ENCODE results near the gene IL32. TPM values are rescaled to one million over a fixed set of nuclear protein-coding genes. Genes with fewer than 3 reads are reported as not detected.
A peak's percentile ranks its signal among the peaks of the same experiment; 100 is the strongest.
"Not testable (repeated sequence)": the region's sequence is repeated elsewhere in the genome, so short reads cannot be mapped to it uniquely, and the experiment has no call there.

Gene IL32
- total RNA-seq, 4 donors from 2014 or later = 24.0 to 53.6 (median 28.9) TPM

DNA sequence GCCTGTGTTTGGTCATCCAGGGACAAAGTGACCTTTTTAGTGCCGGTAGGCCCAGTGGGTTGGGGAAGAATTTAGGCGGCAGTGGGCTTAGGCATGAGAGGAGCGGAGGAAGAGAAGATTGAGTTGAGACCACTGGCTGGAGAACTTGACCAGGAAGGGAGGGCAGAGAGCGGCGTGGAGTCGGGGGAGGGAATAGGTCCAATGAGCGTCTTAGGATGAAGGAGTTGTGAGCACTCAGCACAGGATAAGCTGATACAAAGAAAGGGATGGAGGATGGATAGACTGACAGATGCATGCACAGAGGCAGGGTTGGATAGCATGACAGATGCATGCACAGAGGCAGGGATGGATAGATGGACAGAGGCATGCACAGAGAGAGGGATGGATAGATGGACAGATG is 8.0 kb downstream of the IL32 start:
- intact Hi-C loops (cut with DNase I) = no loop called here
- Histone ChIP-seq H3K36me3 (no peaks in the 10 kb centered on the region), H3K27ac (no peak overlapping the region), H3K4me1 (peaks cover 0 to 3% of the 10 kb centered on the region in 2 donors), H3K9me3 (no peaks in the 10 kb centered on the region), H3K27me3 (no peaks in the 10 kb centered on the region), H3K4me3 (replicated peaks in 1 of 3) (no peak overlapping the region)
- WGBS, 2 donors = 90 to 91% methylated on average over 7 of the region's 7 CpGs
- TF ChIP-seq POLR2A (IDR thresholded peaks at IDR 0.05) = no peak
- DNase-seq = no peak

DNA sequence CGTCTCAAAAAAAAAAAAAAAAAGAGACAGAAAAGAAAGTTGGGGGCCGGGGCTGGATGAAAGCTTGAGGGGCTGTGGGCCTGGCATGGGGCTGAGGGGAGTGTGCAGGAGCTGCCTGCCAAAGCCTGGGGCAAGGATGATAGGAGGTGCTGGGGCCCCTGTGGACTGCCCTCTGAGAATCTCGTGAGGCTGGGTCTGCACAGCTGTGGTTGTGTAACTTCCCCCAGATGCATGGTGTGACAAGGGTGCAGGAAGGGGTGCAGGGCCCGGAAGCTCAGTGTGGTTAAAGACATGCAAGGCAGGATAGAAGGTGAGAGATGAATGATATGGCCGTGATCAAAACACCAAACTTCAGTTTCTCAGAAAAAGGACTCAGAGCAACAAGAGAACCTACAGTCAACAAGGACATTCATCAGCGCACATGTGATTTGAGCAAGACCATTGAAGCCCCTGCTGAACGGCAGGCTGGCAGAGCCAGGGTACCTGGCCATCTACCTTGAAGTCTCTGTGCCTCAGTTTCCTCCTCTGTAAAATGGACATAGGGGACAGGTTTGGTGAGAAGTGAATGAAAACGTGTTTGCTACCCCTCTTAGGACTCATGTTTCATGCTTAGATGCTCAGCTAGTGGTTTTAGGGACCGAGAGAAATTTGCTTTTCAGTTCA is 9.6 kb downstream of the IL32 start:
- H3K36me3 ChIP-seq = no peaks in the 10 kb centered on the region
- H3K4me3 ChIP-seq (replicated peaks in 1 of 3) = no peak overlapping the region
- no peaks in the 10 kb centered on the region for H3K9me3 ChIP-seq
- intact Hi-C loops (cut with DNase I) = no loop called here
- TF ChIP-seq POLR2A (IDR thresholded peaks at IDR 0.05) = no peak
- TF ChIP-seq, protein P1, sequence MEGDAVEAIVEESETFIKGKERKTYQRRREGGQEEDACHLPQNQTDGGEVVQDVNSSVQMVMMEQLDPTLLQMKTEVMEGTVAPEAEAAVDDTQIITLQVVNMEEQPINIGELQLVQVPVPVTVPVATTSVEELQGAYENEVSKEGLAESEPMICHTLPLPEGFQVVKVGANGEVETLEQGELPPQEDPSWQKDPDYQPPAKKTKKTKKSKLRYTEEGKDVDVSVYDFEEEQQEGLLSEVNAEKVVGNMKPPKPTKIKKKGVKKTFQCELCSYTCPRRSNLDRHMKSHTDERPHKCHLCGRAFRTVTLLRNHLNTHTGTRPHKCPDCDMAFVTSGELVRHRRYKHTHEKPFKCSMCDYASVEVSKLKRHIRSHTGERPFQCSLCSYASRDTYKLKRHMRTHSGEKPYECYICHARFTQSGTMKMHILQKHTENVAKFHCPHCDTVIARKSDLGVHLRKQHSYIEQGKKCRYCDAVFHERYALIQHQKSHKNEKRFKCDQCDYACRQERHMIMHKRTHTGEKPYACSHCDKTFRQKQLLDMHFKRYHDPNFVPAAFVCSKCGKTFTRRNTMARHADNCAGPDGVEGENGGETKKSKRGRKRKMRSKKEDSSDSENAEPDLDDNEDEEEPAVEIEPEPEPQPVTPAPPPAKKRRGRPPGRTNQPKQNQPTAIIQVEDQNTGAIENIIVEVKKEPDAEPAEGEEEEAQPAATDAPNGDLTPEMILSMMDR (IDR thresholded peaks at IDR 0.05) = no peak
- peak in 1 of 2 donors; percentile 29 for DNase-seq
- no peaks in the 10 kb centered on the region for H3K4me1 ChIP-seq
- 54 to 65% methylated on average over 7 to 9 of the region's 9 CpGs for WGBS, 2 donors
- H3K27me3 ChIP-seq = no peaks in the 10 kb centered on the region
- no peak overlapping the region for H3K27ac ChIP-seq

DNA sequence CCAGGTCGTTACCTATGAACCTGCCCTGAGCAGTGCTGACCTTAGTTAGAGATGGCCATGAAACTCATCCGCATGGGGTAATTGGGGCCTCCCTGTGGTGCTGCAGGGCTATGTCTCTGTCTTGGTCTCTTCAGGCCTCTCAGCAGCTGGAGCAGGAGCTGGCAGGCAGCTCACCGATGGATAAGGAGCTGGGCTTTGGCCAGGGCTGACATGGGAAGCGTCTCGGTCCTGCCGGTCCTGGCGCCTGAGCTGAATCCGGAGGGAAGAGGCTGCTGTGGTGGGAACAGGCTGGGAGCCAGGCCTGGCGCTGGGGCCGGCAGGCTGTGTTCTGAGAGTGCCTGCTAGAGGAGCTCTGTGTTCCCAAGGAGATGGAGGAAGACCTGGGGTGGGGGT is 10.1 kb downstream of the IL32 start:
- no peak for DNase-seq
- 4 to 40% methylated on average over 9 to 10 of the region's 10 CpGs for WGBS, 2 donors
- TF ChIP-seq, protein P1 (IDR thresholded peaks at IDR 0.05) = no peak
- no peak for TF ChIP-seq POLR2A (IDR thresholded peaks at IDR 0.05)
- intact Hi-C loops (cut with DNase I) = no loop called here
- Histone ChIP-seq H3K36me3 (no peaks in the 10 kb centered on the region), H3K9me3 (no peaks in the 10 kb centered on the region), H3K4me1 (no peaks in the 10 kb centered on the region), H3K27ac (no peak overlapping the region), H3K27me3 (no peaks in the 10 kb centered on the region), H3K4me3 (replicated peaks in 1 of 3) (no peak overlapping the region)

DNA sequence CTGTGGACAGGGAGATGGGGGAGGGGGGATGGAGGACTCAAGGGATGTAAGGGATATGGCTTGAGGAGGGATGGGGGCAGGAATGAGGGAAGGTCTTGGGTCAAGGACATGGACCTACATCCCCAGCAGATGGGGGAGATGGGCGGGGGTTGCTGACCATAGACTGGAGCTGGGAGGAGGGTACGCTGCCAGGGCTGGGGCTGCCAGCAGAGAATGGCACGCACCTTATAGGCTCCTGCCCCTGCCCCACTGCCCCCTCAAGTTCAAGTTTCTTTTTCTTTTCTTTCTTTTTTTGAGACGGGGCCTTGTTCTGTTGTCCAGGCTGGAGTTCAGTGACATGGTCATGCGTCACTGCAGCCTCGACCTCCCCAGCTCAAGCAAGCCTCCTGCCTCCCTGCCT is 10.5 kb downstream of the IL32 start:
- H3K27me3 ChIP-seq; H3K4me3 ChIP-seq (replicated peaks in 1 of 3); H3K4me1 ChIP-seq; H3K9me3 ChIP-seq; intact Hi-C loops (cut with DNase I); DNase-seq; H3K27ac ChIP-seq; H3K36me3 ChIP-seq: not testable (repeated sequence)
- 89 to 92% methylated on average over 6 of the region's 6 CpGs for WGBS, 2 donors

DNA sequence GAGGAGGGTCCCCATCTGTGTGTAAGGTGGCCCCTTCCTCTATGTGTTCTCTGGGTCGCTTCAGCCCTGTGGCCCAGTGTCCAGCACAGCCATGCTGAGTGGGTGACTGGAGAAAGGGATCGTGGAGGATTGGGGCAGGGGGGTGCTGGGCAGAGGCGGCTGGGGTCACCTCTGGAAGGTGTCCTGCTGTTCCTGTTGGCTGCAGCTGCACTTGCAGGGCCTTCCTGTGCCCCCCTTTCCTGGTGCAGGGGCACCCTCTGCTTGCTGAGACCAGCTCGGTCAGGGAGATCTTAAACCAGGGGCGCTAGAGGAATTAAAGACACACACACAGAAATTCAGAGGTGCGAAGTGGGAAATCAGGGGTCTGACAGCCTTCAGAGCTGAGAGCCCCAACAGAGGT is 11.1 kb downstream of the IL32 start:
- TF ChIP-seq, protein P1 (IDR thresholded peaks at IDR 0.05) = no peak
- TF ChIP-seq POLR2A (IDR thresholded peaks at IDR 0.05) = no peak

DNA sequence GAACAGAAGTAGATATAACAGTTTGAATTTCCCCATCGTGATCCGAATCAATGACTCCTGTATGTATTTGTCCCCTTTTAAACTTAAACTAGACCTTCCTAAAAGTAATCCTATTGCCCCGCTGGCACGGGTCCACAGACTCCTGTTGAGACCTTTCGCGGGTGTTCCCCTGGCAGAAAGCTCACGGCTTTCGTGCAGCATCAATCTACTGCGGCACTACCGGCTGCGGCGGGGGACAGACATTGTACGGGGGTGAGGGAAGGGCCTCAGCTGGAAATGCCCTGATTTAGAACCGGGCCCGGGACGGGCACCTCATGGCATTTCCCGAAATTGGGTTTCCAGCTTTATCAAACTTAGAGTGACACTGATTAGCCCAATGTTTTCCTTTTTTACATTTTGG is 14.6 kb downstream of the IL32 start:
- H3K27me3 ChIP-seq = no peaks in the 10 kb centered on the region
- 91 to 93% methylated on average over 17 of the region's 17 CpGs for WGBS, 2 donors
- no peaks in the 10 kb centered on the region for H3K36me3 ChIP-seq
- no peak overlapping the region for H3K4me3 ChIP-seq (replicated peaks in 1 of 3)
- TF ChIP-seq POLR2A (IDR thresholded peaks at IDR 0.05) = no peak
- TF ChIP-seq, protein P1 (IDR thresholded peaks at IDR 0.05) = no peak
- no peaks in the 10 kb centered on the region for H3K9me3 ChIP-seq
- intact Hi-C loops (cut with DNase I) = no loop called here
- no peak overlapping the region for H3K27ac ChIP-seq
- no peaks in the 10 kb centered on the region for H3K4me1 ChIP-seq
- no peak for DNase-seq

More for the DNA sequence above, 11.1 kb downstream of the IL32 start:
- Histone ChIP-seq H3K36me3 (no peaks in the 10 kb centered on the region), H3K4me1 (no peaks in the 10 kb centered on the region), H3K27ac (no peak overlapping the region), H3K9me3 (no peaks in the 10 kb centered on the region), H3K4me3 (replicated peaks in 1 of 3) (no peak overlapping the region), H3K27me3 (no peaks in the 10 kb centered on the region)
- 85 to 93% methylated on average over 6 of the region's 6 CpGs for WGBS, 2 donors
- intact Hi-C loops (cut with DNase I) = no loop called here
- no peak for DNase-seq

DNA sequence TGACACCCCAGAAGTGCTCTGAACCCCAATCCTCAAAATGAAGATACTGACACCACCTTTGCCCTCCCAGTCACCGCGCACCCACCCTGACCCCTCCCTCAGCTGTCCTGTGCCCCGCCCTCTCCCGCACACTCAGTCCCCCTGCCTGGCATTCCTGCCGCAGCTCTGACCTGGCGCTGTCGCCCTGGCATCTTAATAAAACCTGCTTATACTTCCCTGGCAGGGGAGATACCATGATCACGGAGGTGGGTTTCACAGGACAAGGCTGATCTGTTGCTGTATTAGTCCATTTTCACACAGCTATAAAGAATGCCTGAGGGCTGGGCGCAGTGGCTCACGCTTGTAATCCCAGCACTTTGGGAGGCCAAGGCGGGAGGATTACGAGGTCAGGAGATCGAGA is 16.5 kb downstream of the IL32 start:
- H3K36me3 ChIP-seq; H3K27me3 ChIP-seq; H3K27ac ChIP-seq; H3K4me1 ChIP-seq; H3K9me3 ChIP-seq; DNase-seq; intact Hi-C loops (cut with DNase I); H3K4me3 ChIP-seq (replicated peaks in 1 of 3): not testable (repeated sequence)
- WGBS, 2 donors = 94 to 96% methylated on average over 11 to 13 of the region's 13 CpGs

DNA sequence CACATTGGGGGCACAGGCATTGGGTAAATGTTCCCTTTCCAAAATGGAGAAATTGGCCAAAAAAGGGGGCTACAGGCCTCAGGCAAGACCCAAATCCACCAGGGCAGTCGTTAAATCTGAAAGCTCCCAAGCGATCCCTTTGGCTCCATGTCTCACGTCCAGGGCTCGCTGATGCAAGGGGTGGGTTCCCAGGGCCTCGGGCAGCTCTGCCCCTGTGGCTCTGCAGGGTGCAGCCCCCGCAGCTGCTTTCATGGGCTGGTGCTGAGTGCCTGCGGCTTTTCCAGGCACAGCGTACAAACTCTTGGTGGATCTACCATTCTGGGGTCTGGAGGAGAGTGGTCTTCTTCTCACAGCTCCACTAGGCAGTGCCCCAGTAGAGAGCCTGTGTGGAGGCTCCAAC is 18.0 kb downstream of the IL32 start:
- DNase-seq; H3K4me3 ChIP-seq (replicated peaks in 1 of 3); intact Hi-C loops (cut with DNase I); H3K36me3 ChIP-seq; H3K27ac ChIP-seq; H3K9me3 ChIP-seq; H3K27me3 ChIP-seq: not testable (repeated sequence)
- peaks cover 5 to 10% of the 10 kb centered on the region in 2 donors for H3K4me1 ChIP-seq
- 92 to 97% methylated on average over 3 to 8 of the region's 8 CpGs for WGBS, 2 donors

Measured in thyroid gland (tissue), 4 donors.